ENCODE measurements around the gene ZNF362.
A peak's percentile ranks its signal among the peaks of the same experiment; 100 is the strongest.

The ZNF362 gene

DNA sequence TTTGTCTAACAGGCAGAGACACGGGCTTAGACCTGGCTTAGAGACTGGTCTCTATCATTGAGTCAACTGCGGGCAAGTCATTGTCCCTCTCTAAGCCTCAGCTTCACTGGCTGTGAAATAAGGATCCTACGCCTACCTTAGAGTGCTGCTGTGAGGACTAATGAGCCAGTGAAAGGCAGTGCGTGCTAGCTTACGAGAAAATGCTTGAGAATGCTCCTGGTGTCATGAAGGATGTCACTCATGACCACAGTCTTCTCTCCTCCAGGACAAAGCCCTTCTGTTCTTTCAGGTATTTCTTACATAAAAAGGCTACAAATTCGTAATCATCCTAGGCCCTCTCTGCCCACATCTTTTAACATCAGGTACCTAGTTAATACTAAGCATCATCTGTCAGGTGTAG, 81.1 kb downstream of the ZNF362 start:
- no peak overlapping the region for H3K4me3 ChIP-seq (ENCODE audit: low read length)
- no peak for DNase-seq (ENCODE audit: low read depth)
- TF ChIP-seq, protein P1, sequence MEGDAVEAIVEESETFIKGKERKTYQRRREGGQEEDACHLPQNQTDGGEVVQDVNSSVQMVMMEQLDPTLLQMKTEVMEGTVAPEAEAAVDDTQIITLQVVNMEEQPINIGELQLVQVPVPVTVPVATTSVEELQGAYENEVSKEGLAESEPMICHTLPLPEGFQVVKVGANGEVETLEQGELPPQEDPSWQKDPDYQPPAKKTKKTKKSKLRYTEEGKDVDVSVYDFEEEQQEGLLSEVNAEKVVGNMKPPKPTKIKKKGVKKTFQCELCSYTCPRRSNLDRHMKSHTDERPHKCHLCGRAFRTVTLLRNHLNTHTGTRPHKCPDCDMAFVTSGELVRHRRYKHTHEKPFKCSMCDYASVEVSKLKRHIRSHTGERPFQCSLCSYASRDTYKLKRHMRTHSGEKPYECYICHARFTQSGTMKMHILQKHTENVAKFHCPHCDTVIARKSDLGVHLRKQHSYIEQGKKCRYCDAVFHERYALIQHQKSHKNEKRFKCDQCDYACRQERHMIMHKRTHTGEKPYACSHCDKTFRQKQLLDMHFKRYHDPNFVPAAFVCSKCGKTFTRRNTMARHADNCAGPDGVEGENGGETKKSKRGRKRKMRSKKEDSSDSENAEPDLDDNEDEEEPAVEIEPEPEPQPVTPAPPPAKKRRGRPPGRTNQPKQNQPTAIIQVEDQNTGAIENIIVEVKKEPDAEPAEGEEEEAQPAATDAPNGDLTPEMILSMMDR (IDR thresholded peaks at IDR 0.05; ENCODE audit: insufficient read depth, low read depth, low read length, missing control alignments) = no peak

DNA sequence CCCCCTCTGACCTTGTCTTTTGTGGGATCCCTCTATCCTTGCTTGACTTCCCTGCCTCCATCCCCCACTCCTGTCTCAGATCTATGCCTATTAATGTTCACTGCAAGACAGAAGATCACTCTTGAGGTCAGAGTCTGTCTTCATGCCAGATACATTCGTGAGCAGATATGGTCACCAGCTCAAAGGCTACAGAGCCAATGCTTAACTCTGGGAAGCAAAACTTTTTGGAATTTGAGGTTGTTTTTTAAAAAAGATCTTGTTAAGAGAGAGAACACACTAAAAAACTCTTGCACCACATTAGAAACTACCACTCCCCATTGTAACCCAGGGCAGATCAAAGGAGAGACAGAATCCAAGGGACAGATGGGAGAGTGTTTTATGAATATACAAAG, 81.8 kb downstream of the ZNF362 start:
- no peak for DNase-seq (ENCODE audit: low read depth)
- H3K4me3 ChIP-seq (ENCODE audit: low read length) = no peak overlapping the region
- TF ChIP-seq, protein P1 (IDR thresholded peaks at IDR 0.05; ENCODE audit: insufficient read depth, low read depth, low read length, missing control alignments) = no peak

DNA sequence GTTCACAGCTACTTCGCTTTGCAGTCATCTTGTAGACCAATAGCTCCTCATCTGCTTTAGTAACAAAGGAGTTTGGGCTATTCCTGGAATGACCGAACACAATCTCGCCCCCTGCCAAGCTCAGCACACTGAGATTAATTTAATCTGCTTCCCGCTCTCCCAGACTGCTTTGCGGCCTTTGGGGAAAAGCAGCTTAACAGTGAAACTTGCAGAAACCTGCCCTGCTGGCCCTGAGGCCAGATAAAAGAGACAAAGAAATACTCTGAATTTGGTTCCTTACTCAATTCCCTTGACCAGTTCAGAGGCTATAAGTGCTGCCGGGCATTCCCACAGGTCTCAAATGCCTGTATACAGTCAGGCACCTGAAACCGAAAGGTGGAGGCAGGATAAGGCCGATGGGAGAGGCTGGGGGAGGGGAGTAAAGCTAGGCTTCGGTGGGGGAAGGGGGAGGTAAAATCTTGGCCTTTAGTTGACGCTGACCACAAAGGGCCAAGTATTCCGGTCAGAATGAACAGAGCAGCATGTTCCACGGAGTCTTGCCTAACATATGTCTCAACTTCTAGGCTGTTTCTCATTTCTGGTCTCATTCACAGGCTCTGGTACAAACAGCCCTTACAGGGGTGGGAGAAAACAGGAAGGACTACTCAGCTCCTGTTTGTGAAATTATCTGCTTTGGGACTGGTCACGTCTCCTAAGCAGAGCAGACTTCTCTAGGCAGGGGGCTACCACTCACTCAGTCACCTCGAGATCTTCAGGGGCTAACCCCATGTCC, 82.3 kb downstream of the ZNF362 start:
- DNase-seq (ENCODE audit: low read depth) = peak; percentile 61
- H3K4me3 ChIP-seq (ENCODE audit: low read length) = no peak overlapping the region
- TF ChIP-seq, protein P1 (IDR thresholded peaks at IDR 0.05; ENCODE audit: insufficient read depth, low read depth, low read length, missing control alignments) = no peak

DNA sequence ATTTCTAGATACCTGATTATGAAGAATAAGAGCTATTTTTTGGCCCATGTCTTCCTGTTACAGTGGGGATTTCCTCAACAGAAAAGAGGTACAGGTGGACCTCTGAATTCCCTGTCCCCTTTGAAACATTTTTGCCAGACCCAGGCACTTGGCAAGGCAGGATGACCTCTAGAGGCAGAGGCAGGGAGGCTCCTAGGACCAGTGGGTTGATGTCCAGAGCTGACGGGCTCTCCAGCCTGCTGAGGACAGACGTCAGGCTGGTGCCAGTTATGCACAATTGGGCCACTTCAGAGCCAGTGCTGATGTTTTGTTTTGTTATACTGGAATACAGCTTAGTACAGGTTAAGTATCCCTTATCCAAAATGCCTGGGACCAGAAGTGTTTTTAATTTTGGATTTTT, 83.1 kb downstream of the ZNF362 start:
- TF ChIP-seq, protein P1 (IDR thresholded peaks at IDR 0.05; ENCODE audit: insufficient read depth, low read depth, low read length, missing control alignments) = no peak

DNA sequence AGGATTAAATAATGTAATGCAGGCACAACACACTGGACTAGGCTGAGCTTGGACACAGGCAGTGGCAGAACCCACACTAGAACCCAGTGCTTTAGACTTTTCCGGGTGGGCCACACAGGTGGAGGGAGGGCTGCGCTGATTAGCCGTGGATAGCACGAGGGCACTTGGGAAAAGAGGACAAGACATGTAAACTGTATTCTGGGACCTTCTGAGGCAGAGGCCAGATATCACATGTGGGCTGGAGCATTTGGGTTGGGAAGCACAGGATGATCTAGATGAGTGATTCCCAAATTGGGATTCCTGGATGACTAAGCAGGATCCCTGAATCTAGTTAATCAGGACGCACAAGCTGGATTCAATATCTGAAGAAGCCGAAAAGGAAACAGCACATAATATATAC, 84.9 kb downstream of the ZNF362 start:
- peak; percentile 14 for DNase-seq (ENCODE audit: low read depth)
- TF ChIP-seq, protein P1 (IDR thresholded peaks at IDR 0.05; ENCODE audit: insufficient read depth, low read depth, low read length, missing control alignments) = no peak
- H3K4me3 ChIP-seq (ENCODE audit: low read length) = no peak overlapping the region

More for the DNA sequence above, 83.1 kb downstream of the ZNF362 start:
- H3K4me3 ChIP-seq (ENCODE audit: low read length) = no peak overlapping the region
- no peak for DNase-seq (ENCODE audit: low read depth)

DNA sequence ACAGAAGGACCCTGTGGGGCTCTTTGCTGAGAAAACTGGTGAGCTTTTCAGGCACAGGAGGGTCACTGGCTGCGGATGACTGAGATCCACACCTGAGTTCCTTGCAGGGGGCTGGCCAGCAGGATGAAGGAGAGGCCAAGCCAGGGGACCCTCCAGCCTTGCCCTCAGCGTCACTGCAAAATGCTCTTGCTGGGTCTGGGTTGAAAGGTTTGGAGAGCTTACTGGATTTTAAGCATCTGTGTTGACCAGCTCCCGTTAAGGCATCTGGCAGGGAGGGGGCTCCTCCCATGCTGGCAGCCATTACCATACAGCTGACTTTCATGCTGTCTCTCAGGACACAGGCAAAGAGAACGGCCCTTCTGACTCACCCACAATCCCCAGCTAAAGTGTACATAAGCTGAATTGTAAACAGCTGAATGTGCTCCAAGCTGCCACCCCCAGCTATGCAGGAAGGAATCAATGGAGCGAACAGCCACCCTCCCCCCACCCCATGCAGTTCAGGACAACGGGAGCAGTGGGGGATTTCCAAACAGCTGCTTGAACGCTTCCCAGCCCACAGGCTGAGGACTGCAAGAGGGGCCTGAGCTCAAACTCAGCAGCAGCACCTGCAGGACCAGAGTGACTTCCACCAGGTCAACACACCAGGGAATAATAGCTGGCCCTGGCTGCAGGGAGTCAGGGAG, 85.9 kb downstream of the ZNF362 start:
- TF ChIP-seq, protein P1 (IDR thresholded peaks at IDR 0.05; ENCODE audit: insufficient read depth, low read depth, low read length, missing control alignments) = no peak
- no peak overlapping the region for H3K4me3 ChIP-seq (ENCODE audit: low read length)
- peak; percentile 91 for DNase-seq (ENCODE audit: low read depth)
